K562 (cell line): Measurements from ENCODE around the gene NDUFA5. TPM values are rescaled to one million over a fixed set of nuclear protein-coding genes. Genes with fewer than 3 reads are reported as not detected.
A peak's percentile ranks its signal among the peaks of the same experiment; 100 is the strongest.
"Not testable (repeated sequence)": the region's sequence is repeated elsewhere in the genome, so short reads cannot be mapped to it uniquely, and the experiment has no call there.

Experiments used
- ARNT ChIP-seq, 2 experiments: fragments of 450-650 bp; IDR thresholded peaks; 2 replicates each; pipeline ENCODE4 v1.6.1; 2016; ENCODE audit warnings: mild to moderate bottlenecking in 1 of 2
- ATF7 ChIP-seq: fragments of 450-650 bp; IDR thresholded peaks from 2 replicates; pipeline ENCODE4 v1.7.1; 2014; ENCODE audit warnings: mild to moderate bottlenecking, moderate library complexity
- CC2D1A ChIP-seq: fragments of 450-650 bp; IDR thresholded peaks from 2 replicates; pipeline ENCODE4 v1.6.1; 2017; ENCODE audit warnings: mild to moderate bottlenecking
- CEBPB ChIP-seq: fragments of 450-650 bp; IDR thresholded peaks from 2 replicates; pipeline ENCODE4 v1.6.1; 2016; ENCODE audit warnings: missing genetic modification characterization, missing compliant biosample characterization
- DACH1 ChIP-seq: fragments of 450-650 bp; IDR thresholded peaks from 2 replicates; pipeline ENCODE4 v1.6.1; 2018; ENCODE audit not compliant: partially characterized antibody
- EHMT2 ChIP-seq: fragments of 450-650 bp; IDR thresholded peaks from 2 replicates; pipeline ENCODE4 v1.6.1; 2018; ENCODE audit warnings: antibody characterized with exemption
- HDAC2 ChIP-seq: fragments of 450-650 bp; IDR thresholded peaks from 2 replicates; pipeline ENCODE4 v1.6.1; 2016; ENCODE audit warnings: mild to moderate bottlenecking
- MTA1 ChIP-seq: fragments of 450-650 bp; IDR thresholded peaks from 2 replicates; pipeline ENCODE4 v1.6.1; 2017; ENCODE audit warnings: borderline replicate concordance
- NFRKB ChIP-seq: fragments of 450-650 bp; IDR thresholded peaks from 2 replicates; pipeline ENCODE4 v1.6.1; 2016; ENCODE audit warnings: low read depth
- SMAD4 ChIP-seq: fragments of 250-450 bp; sonication (Bioruptor Pico); conservative IDR thresholded peaks from 2 replicates; pipeline ENCODE4 v1.8.0; 2021; ENCODE audit warnings: inconsistent platforms, mild to moderate bottlenecking, moderate library complexity
- SMARCA4 ChIP-seq: fragments of 450-650 bp; IDR thresholded peaks from 2 replicates; pipeline ENCODE4 v1.6.1; 2016
- SMARCA5 ChIP-seq: fragments of 450-650 bp; IDR thresholded peaks from 2 replicates; pipeline ENCODE4 v1.6.1; 2016
- TRIM25 ChIP-seq: fragments of 450-650 bp; IDR thresholded peaks from 2 replicates; pipeline ENCODE4 v1.7.0; 2016; ENCODE audit warnings: borderline replicate concordance
- polyA plus RNA-seq, 8 experiments: library from polyadenylated mRNA; depleted of rRNA in 4 of 8; stranded (reverse) in 5 of 8; unstranded in 3 of 8; fragments of >200 nt; fragmentation: Nextera tagmentation in 2 of 8; fragmentation: Illumina TruSeq in 1 of 8; extraction: Ambion mirVana in 2 of 8; extraction: Trizol in 1 of 8; gene quantifications; 2 replicates each; pipeline versions ENCODE4 v1.2.1 to v1.2.3, GENCODE V29; 2011 to 2014; ENCODE audit warnings: inconsistent platforms in 1 of 8, missing spikeins in 1 of 8
- total RNA-seq, 7 experiments: library from RNA; depleted of rRNA in 6 of 7; stranded (reverse); fragments of >200 nt in 6 of 7; fragmentation: Illumina TruSeq in 2 of 7; extraction: Trizol in 2 of 7; gene quantifications; 2 replicates each; pipeline versions ENCODE4 v1.2.1 to v1.2.3, GENCODE V29; 2011 to 2021; ENCODE audit warnings: low replicate concordance in 1 of 7
- TF ChIP-seq, protein P1 (sequence below), 2 experiments: fragments of 450-650 bp in 1 of 2; sonication (generic) in 1 of 2; formaldehyde crosslinking in 1 of 2; IDR thresholded peaks; 2 replicates each; pipeline versions ENCODE4 v1.7.1 to v1.9.0; 2016 to 2022; ENCODE audit warnings: inconsistent platforms in 1 of 2, mild to moderate bottlenecking in 1 of 2, missing genetic modification reagents in 1 of 2

Gene NDUFA5
- total and polyA plus RNA-seq, 9 of the 15 experiments (the other 6 are each of a cell fraction or from before 2014, with no cell fraction given) = 155 to 677 (median 269) TPM

DNA sequence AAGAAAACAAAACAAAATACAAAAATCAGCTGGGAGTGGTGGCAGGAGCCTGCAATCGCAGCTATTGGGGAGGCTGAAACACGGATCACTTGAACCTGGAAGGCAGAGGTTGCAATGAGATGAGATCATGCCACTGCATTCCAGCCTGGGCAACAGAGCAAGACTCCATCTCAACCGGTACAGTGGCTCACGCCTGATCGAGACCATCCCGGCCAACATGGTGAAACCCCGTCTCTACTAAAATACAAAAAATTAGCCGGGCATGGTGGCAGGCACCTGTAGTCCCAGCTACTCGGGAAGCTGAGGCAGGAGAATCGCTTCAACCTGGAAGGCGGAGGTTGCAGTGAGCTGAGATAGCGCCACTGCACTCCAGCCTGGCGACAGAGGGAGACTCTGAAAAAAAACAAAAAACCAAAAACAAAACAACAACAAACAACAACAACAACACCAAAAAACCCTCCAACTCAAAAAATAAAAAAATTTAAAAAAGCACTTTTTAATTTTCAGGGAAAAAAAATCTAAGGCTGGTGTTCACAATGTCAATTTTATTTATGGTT lies 27.5 kb downstream of the NDUFA5 start (continued):
- TF ChIP-seq, protein P1, sequence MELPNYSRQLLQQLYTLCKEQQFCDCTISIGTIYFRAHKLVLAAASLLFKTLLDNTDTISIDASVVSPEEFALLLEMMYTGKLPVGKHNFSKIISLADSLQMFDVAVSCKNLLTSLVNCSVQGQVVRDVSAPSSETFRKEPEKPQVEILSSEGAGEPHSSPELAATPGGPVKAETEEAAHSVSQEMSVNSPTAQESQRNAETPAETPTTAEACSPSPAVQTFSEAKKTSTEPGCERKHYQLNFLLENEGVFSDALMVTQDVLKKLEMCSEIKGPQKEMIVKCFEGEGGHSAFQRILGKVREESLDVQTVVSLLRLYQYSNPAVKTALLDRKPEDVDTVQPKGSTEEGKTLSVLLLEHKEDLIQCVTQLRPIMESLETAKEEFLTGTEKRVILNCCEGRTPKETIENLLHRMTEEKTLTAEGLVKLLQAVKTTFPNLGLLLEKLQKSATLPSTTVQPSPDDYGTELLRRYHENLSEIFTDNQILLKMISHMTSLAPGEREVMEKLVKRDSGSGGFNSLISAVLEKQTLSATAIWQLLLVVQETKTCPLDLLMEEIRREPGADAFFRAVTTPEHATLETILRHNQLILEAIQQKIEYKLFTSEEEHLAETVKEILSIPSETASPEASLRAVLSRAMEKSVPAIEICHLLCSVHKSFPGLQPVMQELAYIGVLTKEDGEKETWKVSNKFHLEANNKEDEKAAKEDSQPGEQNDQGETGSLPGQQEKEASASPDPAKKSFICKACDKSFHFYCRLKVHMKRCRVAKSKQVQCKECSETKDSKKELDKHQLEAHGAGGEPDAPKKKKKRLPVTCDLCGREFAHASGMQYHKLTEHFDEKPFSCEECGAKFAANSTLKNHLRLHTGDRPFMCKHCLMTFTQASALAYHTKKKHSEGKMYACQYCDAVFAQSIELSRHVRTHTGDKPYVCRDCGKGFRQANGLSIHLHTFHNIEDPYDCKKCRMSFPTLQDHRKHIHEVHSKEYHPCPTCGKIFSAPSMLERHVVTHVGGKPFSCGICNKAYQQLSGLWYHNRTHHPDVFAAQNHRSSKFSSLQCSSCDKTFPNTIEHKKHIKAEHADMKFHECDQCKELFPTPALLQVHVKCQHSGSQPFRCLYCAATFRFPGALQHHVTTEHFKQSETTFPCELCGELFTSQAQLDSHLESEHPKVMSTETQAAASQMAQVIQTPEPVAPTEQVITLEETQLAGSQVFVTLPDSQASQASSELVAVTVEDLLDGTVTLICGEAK (IDR thresholded peaks at IDR 0.05) = peak; percentile 53; the same call in 1 of the 2 replicates
- TF ChIP-seq, protein P1 (CRISPR knock-in tag; IDR thresholded peaks at IDR 0.05) = not testable (repeated sequence)
- 0 out of 2 replicates have a peak, but pooled peaks have one; percentile 47 for TF ChIP-seq MTA1
- peak; percentile 7; the same call in 1 of the 2 replicates for TF ChIP-seq CC2D1A
- peak; percentile 40; the same call in 1 of the 2 replicates for TF ChIP-seq SMARCA4
- TF ChIP-seq DACH1 = peak; percentile 9
- TF ChIP-seq HDAC2 = peak; percentile 69; the same call in 1 of the 2 replicates
- peak; percentile 59; the same call in 1 of the 2 replicates for TF ChIP-seq ATF7
- 0 out of 2 replicates have a peak, but pooled peaks have one; percentile 20 for TF ChIP-seq TRIM25
- 0 out of 2 replicates have a peak, but pooled peaks have one; percentile 8 for TF ChIP-seq EHMT2
- peak; percentile 84 for TF ChIP-seq SMARCA5
- TF ChIP-seq CEBPB (tag) = peak; percentile 32; the same call in 1 of the 2 replicates
- 0 out of 2 replicates have a peak, but pooled peaks have one; percentile 48 for TF ChIP-seq SMAD4 (CRISPR knock-in tag)
- TF ChIP-seq ARNT (IDR thresholded peaks at IDR 0.05) = peak; percentile 21 to 67; a peak in 1 of 4 replicates
- peak; percentile 52; the same call in 1 of the 2 replicates for TF ChIP-seq NFRKB
